ENCODE measurements around the gene GRAMD2B.
"Not testable (repeated sequence)": the region's sequence is repeated elsewhere in the genome, so short reads cannot be mapped to it uniquely, and the experiment has no call there.

Gene GRAMD2B

DNA sequence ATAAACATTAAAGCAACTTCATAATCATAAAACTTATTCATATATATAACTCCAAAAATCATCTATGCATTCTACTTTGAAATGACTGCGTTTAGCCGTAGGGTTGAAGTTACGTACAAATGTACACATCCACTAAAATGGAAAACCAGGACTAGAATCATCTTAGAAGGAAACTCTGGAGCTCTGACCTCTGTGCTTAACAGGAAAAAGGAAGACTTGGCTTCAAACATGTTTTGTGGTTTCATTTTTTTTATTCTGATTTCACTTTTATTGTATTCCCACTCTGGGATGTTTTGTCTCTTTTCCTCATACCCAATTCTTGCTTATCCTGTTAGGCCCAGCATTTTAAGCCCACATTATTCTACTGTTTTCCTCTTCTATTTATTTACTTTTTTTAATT lies 44.9 kb downstream of the GRAMD2B start:
- no peak for DNase-seq (ENCODE audit: low read depth, low spot score)
- no peak overlapping the region for H3K4me3 ChIP-seq (ENCODE audit: low read length)

DNA sequence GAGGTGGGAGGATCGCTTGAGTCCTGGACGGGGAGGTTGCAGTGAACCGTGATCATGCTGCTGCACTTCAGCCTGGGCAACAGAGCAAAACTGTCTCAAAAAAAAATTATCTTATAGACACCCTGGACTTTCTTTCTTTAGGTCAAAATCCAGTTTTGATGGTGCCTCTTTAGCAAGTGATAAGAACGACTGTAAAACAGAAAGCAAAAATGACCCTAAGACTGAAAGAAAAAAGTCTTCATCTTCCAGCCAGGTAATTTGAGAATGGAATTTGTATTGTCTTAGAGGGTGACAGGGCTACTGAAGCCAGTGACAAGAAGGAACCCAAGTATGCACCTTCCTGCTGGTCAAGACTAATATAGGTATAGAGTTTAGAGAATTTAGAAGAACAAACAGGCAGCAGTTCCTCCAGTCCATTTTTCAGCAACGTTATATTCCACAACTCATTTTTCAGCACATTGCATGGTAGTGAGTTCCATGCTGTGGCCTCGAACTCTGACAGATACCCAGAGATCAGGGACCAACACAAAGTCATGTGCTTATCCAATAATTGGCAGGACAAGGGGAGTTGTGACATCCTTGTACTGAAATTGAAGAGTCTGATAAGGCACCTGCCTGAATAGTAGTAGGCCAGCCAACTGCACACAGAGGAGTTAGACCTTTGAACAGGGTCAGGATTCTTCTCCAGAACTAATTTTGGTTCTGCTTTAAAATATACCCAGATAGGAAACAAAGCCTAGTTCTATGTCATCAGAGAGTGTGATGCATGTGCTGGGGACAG lies 46.5 kb downstream of the GRAMD2B start:
- H3K4me3 ChIP-seq (ENCODE audit: low read length), result no peak overlapping the region
- no peak for DNase-seq (ENCODE audit: low read depth, low spot score)

GRCh38 chr5:126470529-126470928 lies 47.3 kb downstream of the GRAMD2B start:
- DNase-seq (ENCODE audit: low read depth, low spot score); H3K4me3 ChIP-seq (ENCODE audit: low read length): not testable (repeated sequence)

DNA sequence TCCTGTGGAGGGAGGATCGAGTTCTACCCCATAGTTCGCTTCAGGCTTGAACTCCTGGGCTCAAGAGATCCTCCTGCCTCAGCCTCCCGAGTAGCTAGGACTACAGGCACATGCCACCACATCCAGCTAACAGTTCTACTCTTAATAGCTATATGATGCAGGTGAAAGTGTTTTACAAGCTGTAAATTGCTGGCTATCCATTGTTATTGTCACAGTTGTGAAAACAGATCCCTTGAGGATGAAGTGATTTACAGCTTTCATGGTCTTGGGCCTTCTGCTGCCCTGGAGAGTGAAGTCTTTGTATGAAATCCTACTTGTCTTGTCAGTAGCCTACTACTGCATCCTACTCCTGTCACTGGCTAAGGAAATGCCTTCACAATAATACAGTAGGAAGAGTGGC lies 48.0 kb downstream of the GRAMD2B start:
- no peak for DNase-seq (ENCODE audit: low read depth, low spot score)
- no peak overlapping the region for H3K4me3 ChIP-seq (ENCODE audit: low read length)

DNA sequence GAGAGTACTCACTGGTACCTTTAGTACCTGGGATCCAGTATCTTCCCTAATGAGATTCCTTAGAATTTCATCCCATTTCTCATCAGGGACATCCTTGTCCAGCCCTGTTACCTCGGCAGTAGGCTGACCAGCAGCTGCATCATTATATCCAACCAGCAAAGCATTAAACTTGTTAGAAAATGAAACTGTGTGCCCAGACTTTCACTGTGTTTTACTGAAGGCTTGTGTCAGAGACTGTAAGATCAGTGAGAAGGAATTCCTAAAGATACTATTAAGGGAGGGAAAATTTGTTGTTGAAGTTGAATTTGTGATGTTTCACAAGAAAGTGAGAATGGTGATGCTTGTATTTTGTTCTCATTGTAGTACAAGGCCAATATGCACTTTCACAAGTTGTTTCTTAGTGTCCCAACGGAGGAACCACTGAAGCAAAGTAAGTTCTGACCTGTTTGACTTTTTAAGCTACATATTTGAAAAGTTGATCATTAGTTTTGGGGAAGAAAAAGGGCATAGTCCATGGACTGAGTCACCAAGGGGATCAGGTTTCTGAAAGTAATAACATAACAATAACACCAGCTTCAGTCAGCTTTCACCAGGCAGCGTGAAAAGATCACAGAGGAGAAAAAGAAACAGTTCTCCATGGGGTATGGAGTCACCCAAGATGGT lies 48.8 kb downstream of the GRAMD2B start:
- H3K4me3 ChIP-seq (ENCODE audit: low read length), result no peak overlapping the region
- no peak for DNase-seq (ENCODE audit: low read depth, low spot score)

DNA sequence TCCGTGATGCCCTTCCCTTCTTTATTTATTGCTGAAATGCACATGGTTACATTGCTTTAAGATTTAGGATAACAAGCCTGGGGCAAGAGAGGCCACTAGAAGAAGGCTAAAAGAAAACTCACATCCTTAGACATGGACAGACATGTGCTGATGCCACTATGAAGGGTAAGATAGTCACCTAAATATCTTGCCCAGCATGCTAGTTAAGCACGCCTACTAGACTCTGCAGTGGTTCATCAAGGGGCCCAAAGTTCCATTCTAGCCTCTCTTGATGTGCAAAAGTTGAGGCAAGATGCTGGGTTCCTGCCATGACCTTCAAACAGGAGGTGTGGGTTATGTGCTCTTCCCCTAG lies 49.3 kb downstream of the GRAMD2B start:
- no peak overlapping the region for H3K4me3 ChIP-seq (ENCODE audit: low read length)
- DNase-seq (ENCODE audit: low read depth, low spot score), result no peak

DNA sequence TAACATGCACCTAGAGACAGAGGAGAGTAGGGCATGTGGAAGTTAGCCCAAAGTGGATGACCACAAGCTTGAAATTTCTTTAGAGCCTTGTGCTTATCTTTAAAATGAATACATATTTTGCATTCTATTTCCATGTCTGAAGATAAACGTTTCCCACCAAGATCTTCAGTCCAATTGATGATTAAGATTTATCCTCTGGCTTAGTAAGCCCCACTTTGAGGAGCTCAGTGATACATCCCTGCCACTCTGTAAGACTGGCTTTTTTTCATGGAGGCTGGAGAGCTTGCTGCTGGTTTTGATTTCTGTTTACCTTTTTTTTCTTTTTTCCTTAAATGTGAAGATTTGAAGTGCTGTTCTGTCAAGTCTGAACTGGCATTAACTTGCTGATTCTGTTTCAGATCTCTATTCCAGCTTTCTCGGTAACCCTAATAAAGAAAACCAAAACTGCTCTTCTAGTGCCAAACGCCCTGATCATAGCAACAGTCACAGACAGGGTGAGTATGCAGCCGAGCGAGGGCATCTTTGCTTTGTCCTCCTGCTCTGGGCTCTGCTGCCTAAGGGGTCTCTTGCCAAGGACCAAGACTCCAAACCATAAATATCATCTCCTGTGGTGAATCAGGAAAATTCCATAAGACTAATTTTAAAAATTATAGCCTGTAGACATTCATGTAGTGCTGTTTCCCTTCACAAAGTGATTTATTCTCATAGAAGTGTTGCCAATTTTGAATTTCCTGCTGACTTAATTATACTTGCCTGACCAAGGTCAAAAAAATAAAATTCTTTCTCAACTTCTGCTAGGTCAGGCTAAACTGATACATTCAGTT lies 54.3 kb downstream of the GRAMD2B start:
- DNase-seq (ENCODE audit: low read depth, low spot score), result no peak
- H3K4me3 ChIP-seq (ENCODE audit: low read length), result no peak overlapping the region

DNA sequence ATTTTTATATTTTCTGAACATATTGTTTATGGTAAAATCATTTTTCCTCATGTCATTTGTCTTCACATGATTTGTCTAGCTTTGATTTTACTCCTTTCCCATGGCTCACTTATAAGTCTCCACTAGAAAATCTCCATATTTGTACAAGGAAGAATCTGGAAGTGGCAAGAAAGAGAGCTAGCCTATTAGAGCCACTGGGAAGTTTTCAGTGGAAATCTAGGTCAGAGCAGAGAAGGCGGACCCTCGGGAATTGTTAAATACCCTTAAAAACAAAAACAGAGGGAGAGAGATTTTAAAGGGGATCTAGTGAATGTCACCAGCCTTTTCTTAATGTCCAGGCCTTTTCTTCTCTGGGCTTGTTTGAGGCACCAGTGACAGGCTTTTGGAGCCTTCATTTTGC lies 56.6 kb downstream of the GRAMD2B start:
- no peak overlapping the region for H3K4me3 ChIP-seq (ENCODE audit: low read length)
- DNase-seq (ENCODE audit: low read depth, low spot score), result no peak

DNA sequence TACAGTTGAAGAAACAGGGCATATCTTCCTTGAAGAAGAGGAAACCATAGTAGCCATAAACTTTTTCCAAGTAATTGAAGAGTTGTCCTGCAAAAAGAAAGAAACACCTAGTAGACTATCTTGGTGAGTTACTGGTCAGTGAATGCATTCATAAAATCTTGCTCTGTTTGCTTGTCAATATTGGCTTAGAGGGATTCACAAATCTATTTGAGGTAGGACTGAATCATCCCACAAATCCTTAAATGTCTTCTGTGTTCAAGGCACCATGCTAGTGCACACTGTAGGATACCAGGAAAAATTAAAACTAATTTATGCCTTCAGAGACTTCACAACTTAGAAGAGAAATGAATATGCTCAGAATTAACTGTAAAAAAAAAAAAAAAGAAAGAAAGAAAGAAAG lies 57.6 kb downstream of the GRAMD2B start:
- DNase-seq (ENCODE audit: low read depth, low spot score), result no peak
- H3K4me3 ChIP-seq (ENCODE audit: low read length), result no peak overlapping the region

DNA sequence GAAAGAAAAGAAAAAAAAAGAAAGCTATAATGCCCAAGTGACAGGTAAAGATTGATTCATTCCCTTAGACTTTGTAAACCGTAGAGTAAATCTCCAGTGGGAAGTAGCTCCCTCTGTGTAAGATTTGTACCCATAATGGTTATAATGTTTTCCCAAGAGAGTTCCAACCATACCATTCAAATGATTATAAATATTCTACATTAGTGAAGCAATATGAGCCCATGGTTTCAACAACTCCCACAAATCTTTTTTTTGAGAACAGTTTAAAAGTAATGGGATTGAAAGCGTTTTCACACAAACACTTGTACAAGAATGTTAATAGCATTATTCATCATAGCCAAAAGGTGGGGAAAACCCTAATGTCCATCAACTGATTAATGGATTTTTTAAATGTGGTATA lies 58.0 kb downstream of the GRAMD2B start:
- H3K4me3 ChIP-seq (ENCODE audit: low read length), result no peak overlapping the region
- DNase-seq (ENCODE audit: low read depth, low spot score), result no peak

- DNase-seq (ENCODE audit: low read depth, low spot score), result no peak
- H3K4me3 ChIP-seq (ENCODE audit: low read length), result no peak overlapping the region
Observed at GRCh38 chr5:126482591-126482990, 59.4 kb downstream of the GRAMD2B start.

DNA sequence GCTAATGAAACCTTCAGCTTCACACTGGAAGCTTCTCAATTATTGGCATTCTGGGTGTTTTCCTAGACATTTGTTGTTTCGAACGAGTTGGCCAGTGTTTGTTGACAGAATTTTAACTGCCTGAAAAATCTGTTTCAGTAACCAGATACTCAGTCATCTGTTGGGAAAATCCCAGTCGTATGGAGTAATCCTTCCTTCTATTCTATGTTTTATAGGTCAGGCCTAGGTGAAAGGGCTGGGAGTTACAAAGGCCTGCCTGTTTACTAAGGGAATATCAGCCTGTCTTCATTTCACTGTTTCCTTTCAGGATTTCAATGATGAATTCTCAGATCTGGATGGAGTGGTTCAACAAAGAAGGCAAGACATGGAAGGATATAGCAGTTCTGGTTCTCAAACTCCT lies 59.9 kb downstream of the GRAMD2B start:
- DNase-seq (ENCODE audit: low read depth, low spot score), result no peak
- H3K4me3 ChIP-seq (ENCODE audit: low read length), result no peak overlapping the region

DNA sequence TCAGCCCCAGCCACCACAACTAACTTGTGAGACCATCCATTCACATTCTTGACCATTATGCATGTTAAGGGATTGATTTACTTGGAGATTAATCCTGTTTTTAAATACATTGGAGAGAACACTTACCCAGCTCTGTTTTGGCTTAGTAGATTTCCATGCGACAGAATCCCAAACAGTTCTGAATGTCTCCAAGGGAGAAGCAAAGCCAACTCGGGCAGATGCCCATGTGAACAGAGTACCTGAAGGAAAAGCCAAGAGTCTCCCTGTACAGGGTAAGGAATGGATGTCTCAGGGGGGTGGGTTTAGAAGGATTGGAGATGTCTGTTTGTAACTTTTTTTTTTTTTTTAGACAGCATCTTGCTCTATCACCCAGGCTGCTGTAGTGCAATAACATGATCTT lies 61.0 kb downstream of the GRAMD2B start:
- no peak for DNase-seq (ENCODE audit: low read depth, low spot score)
- no peak overlapping the region for H3K4me3 ChIP-seq (ENCODE audit: low read length)

DNA sequence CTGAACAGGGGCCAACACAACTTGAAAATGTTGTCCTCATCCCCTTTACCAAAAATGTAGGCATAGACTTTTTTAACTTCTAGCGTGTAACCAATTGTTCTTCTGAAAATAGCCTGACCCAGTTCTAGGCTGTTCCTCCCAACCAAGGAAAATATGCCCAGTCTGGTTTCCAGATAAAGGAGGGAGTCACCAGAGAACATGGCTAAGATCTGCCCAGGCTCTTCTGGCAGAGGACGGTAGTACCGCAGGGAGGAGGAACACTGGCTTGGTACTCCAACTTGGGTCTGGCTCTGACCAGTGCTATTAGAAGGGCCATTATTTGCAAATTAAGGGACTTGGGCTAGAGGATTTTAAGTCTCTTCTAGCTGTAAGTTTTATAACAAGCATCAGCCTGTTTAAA lies 63.1 kb downstream of the GRAMD2B start:
- DNase-seq (ENCODE audit: low read depth, low spot score), result no peak
- H3K4me3 ChIP-seq (ENCODE audit: low read length), result no peak overlapping the region

GRCh38 chr5:126487596-126487995 lies 64.4 kb downstream of the GRAMD2B start:
- H3K4me3 ChIP-seq (ENCODE audit: low read length), result no peak overlapping the region
- DNase-seq (ENCODE audit: low read depth, low spot score), result no peak

- H3K4me3 ChIP-seq (ENCODE audit: low read length), result no peak overlapping the region
- no peak for DNase-seq (ENCODE audit: low read depth, low spot score)
Observed at GRCh38 chr5:126488443-126489065, 65.3 kb downstream of the GRAMD2B start.

DNA sequence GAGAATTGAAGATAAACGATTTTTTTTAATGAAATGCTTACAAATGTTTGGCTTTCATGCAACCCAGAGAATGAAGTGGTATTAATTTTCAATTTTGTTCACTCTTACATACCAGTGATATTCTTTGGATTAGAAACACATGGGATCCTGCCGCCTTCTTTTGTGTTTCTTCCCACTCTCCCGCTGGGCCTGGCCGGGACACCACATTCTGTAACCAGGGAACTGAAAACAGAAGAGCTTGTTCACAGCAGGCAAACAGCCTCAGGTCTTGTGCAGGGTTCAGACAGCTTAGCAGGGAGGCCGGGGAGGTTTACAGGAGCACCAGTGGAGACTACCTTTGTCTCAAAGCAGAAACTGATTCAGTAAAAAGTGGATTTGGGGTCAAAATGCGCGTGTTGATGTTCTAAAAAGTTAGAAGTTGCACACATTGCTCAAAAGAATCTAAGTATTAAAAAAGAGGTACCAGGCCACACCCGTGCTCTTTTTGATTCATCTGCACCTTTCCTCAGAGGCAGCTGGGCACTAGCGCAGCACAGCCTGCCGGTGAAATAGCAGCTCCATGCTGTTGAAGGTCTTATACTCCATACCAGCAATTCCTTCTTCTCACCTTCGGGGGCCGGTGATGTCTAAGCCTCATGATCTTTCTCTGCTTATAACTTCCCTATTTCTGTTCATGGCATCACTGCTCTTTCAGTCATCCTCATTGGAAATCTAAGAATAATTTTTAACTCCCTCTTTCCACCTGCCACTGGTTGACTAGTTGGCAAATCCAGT lies 67.1 kb downstream of the GRAMD2B start:
- no peak for DNase-seq (ENCODE audit: low read depth, low spot score)
- no peak overlapping the region for H3K4me3 ChIP-seq (ENCODE audit: low read length)

DNA sequence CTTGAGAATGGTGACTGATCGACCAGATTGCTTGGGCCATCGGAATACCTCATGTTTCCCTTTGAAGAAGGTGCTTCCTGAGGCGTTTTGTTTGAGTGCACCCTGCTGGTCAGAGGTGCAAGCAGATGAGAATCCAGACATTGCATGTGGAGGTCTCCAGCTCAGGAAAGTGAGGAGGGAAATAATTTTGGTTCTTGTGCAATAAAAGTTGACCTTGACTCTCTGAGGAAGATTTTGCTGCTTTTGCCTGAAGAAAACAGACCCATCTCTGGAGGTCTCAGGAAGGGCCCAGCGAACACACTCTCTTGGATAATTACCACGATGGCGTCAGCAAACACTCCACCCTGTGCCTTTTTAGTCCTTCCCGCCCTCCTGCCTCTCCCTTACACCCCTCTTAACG lies 69.7 kb downstream of the GRAMD2B start:
- no peak for DNase-seq (ENCODE audit: low read depth, low spot score)
- no peak overlapping the region for H3K4me3 ChIP-seq (ENCODE audit: low read length)

DNA sequence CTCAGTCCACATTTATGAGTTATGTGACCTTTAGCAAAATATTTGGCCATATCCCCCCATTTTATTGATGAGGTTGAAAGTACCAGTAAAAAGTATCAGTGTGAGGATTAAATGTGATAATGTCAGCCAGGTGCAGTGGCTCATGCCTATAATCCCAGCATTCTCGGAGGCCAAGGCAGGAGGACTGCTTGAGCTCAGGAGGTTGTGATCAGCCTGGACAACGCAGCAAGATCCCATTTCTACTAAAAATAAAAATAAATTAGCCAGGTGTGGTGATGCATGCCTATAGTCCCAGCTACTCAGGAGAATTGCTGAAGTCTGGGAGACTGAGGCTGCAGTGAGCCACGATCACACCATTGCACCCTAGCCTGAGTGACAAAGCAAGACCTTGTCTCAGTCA lies 71.2 kb downstream of the GRAMD2B start:
- DNase-seq (ENCODE audit: low read depth, low spot score), result no peak
- no peak overlapping the region for H3K4me3 ChIP-seq (ENCODE audit: low read length)
